Measurements from ENCODE around the gene FBXL4.

GRCh38 chr6:98824162-98824901, 123.4 kb downstream of the FBXL4 start:
- TF ChIP-seq, protein P1, sequence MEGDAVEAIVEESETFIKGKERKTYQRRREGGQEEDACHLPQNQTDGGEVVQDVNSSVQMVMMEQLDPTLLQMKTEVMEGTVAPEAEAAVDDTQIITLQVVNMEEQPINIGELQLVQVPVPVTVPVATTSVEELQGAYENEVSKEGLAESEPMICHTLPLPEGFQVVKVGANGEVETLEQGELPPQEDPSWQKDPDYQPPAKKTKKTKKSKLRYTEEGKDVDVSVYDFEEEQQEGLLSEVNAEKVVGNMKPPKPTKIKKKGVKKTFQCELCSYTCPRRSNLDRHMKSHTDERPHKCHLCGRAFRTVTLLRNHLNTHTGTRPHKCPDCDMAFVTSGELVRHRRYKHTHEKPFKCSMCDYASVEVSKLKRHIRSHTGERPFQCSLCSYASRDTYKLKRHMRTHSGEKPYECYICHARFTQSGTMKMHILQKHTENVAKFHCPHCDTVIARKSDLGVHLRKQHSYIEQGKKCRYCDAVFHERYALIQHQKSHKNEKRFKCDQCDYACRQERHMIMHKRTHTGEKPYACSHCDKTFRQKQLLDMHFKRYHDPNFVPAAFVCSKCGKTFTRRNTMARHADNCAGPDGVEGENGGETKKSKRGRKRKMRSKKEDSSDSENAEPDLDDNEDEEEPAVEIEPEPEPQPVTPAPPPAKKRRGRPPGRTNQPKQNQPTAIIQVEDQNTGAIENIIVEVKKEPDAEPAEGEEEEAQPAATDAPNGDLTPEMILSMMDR (IDR thresholded peaks at IDR 0.05): no peak
- no peak for TF ChIP-seq POLR2A (IDR thresholded peaks at IDR 0.05)
